Lower lobe of right lung (tissue), 2 donors: ENCODE measurements around the gene PRDM16. TPM values are rescaled to one million over a fixed set of nuclear protein-coding genes. Genes with fewer than 3 reads are reported as not detected.

Experiments used
- ATAC-seq, 2 donors: fragments of 200-7000 bp; cut with Tn5 transposase; one replicate each; pipeline ENCODE4 v1.9.1; 2020 to 2022; ENCODE audit warnings: mild to moderate bottlenecking in 2 of 2, moderate library complexity in 2 of 2
- DNase-seq: peaks from one replicate; pipeline ENCODE4 v3.0.0-alpha.2; 2020
- H3K27ac ChIP-seq: fragments of 200-600 bp; one replicate; pipeline ENCODE4 v1.8.0; 2022
- H3K27me3 ChIP-seq: fragments of 200-600 bp; one replicate; pipeline ENCODE4 v1.8.0; 2022; ENCODE audit warnings: low read depth
- H3K36me3 ChIP-seq: fragments of 200-600 bp; one replicate; pipeline ENCODE4 v1.8.0; 2022; ENCODE audit warnings: mild to moderate bottlenecking
- H3K4me1 ChIP-seq: fragments of 200-600 bp; one replicate; pipeline ENCODE4 v1.8.0; 2022
- H3K4me3 ChIP-seq: fragments of 200-600 bp; one replicate; pipeline ENCODE4 v1.8.0; 2022; ENCODE audit warnings: mild to moderate bottlenecking
- H3K9me3 ChIP-seq: fragments of 200-600 bp; one replicate; pipeline ENCODE4 v1.8.0; 2022
- CTCF ChIP-seq: fragments of 200-600 bp; IDR thresholded peaks from one replicate; pipeline ENCODE4 v1.8.0; 2022; ENCODE audit warnings: antibody characterized with exemption, mild to moderate bottlenecking
- intact Hi-C: fragments of 100-400 bp; cut with DNase I; formaldehyde crosslinking; loops from one replicate; pipeline ENCODE4 v1.11.0; 2022
- total RNA-seq: library from RNA; stranded (reverse); fragmentation: NEBNext Ultra II Directional; extraction: Animal tissue kit (Norgen Biotek cat#: 25700); gene quantifications from one replicate; pipeline ENCODE4 v1.2.1, GENCODE V29; 2021
- donor health status: DM: no; HTN: yes; CAD: no; lungs with severe emphysema.

Gene PRDM16
- total RNA-seq, 1 donor from 2014 or later, result 19.2 TPM

DNA sequence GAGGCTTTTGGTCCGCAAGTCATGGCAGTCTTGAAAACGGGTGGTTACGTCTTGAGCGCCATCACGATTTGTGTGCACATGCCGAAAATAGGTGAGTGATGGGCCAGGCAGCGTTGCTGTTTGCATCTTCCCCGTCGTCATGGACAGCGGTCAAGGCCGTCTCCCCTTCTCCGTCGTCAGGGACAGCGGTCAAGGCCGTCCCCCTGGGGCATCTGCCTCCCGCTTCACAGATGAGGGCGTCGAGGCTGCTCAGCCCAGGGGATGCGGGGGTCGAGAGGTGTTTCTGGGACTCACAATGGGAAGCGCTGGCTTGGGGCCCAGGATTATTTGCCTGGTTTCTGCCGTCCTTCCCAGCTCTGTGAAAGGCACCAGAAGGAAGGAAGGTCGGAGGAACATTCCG is 162.2 kb downstream of the PRDM16 start:
- intact Hi-C loops, result no loop called here
- no peak for ATAC-seq
- DNase-seq, result no peak
- H3K4me1 ChIP-seq, result no peaks in the 10 kb centered on the region
- H3K4me3 ChIP-seq, result no peak overlapping the region
- no peak for TF ChIP-seq CTCF
- H3K9me3 ChIP-seq, result no peaks in the 10 kb centered on the region
- no peaks in the 10 kb centered on the region for H3K36me3 ChIP-seq
- H3K27me3 ChIP-seq, result peaks cover 4% of the 10 kb centered on the region
- no peak overlapping the region for H3K27ac ChIP-seq

GRCh38 chr1:3231826-3232225 is 162.8 kb downstream of the PRDM16 start:
- Histone ChIP-seq H3K27ac (no peak overlapping the region), H3K36me3 (no peaks in the 10 kb centered on the region), H3K27me3 (peaks cover 4% of the 10 kb centered on the region), H3K4me3 (no peak overlapping the region), H3K4me1 (no peaks in the 10 kb centered on the region), H3K9me3 (no peaks in the 10 kb centered on the region)
- TF ChIP-seq CTCF, result no peak
- ATAC-seq (no peak), DNase-seq (no peak)
- intact Hi-C loops, result no loop called here

- Histone ChIP-seq H3K4me1 (peaks cover 10% of the 10 kb centered on the region), H3K27me3 (peaks cover 4% of the 10 kb centered on the region), H3K9me3 (no peaks in the 10 kb centered on the region), H3K4me3 (no peak overlapping the region), H3K27ac (no peak overlapping the region), H3K36me3 (no peaks in the 10 kb centered on the region)
- ATAC-seq (no peak), DNase-seq (no peak)
- TF ChIP-seq CTCF, result no peak
- intact Hi-C loops, result no loop called here
Measured at GRCh38 chr1:3233031-3233430, 164.0 kb downstream of the PRDM16 start.

DNA sequence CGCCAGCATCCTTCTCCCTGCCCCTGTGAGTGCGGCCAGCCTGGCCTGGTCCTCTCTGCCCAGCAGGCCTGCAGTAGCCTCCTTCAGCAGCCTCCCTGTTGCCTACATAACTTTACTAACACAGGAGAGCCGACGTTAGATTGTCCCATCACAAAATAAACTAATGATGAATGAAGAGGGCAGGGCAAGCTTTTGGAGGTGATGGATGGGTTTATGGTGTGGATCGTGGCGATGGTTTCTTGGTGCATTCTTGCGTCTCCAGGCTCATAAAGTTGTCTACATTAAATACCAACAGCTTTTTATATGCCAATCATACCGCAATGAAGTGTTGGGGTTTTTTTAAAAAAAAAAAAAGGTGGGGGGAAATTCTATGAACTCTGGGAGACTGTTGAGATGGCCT is 164.5 kb downstream of the PRDM16 start:
- Histone ChIP-seq H3K4me1 (peaks cover 15% of the 10 kb centered on the region), H3K4me3 (no peak overlapping the region), H3K27ac (no peak overlapping the region), H3K9me3 (no peaks in the 10 kb centered on the region), H3K36me3 (no peaks in the 10 kb centered on the region), H3K27me3 (peaks cover 4% of the 10 kb centered on the region)
- DNase-seq, result no peak
- TF ChIP-seq CTCF, result no peak
- no peak for ATAC-seq
- intact Hi-C loops, result no loop called here

DNA sequence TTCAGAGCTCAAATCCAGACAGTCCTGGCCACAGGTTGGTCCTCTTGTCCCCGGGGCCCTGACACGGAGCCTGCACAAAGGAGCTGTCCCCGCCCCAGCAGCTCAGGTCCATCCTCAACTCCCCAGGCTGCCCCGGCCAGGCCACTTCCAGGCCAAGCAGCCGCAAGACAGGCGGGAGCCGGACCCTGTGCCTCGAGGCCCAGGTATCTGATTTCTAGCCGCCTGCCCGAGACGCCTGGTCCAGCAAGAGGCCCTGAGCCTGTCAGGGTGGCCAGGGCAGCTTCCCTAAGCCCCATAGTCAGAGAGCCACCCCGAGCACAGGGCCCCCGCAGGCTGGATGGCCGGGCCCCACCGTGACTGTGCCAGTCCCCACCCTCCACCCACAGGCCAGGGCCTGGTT is 165.3 kb downstream of the PRDM16 start:
- no peak for TF ChIP-seq CTCF
- Histone ChIP-seq H3K36me3 (no peaks in the 10 kb centered on the region), H3K4me3 (no peak overlapping the region), H3K27ac (no peak overlapping the region), H3K4me1 (peaks cover 17% of the 10 kb centered on the region), H3K9me3 (no peaks in the 10 kb centered on the region), H3K27me3 (peaks cover 4% of the 10 kb centered on the region)
- intact Hi-C loops, result no loop called here
- ATAC-seq, result no peak
- DNase-seq, result no peak

DNA sequence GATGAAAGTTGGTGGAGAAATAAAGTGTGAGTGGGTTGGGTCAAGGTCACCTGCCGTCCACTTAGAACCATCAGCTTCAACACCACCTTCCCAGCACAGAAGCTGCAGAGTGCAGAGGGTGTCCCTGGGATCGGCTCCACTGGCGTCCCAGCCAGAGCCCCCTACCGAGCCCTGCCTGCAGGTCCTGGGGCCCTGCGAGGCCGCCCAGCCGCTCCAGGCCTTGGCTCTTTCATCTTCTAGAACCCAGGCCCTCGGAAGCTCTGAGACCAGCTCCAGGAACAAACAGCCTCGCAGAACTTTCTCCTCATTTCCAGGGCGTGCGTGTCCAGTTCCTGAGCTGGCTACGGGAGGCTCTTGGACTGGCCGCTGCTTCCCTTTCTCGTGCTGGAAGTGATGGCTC is 166.0 kb downstream of the PRDM16 start:
- ATAC-seq (no peak), DNase-seq (no peak)
- H3K9me3 ChIP-seq, result no peaks in the 10 kb centered on the region
- H3K27me3 ChIP-seq, result no peaks in the 10 kb centered on the region
- no peak overlapping the region for H3K27ac ChIP-seq
- TF ChIP-seq CTCF, result no peak
- no peaks in the 10 kb centered on the region for H3K36me3 ChIP-seq
- intact Hi-C loops, result no loop called here
- peaks cover 17% of the 10 kb centered on the region for H3K4me1 ChIP-seq
- H3K4me3 ChIP-seq, result no peak overlapping the region
